K562 (cell line): ENCODE data around the gene SRMS. TPM values are rescaled to one million over a fixed set of nuclear protein-coding genes. Genes with fewer than 3 reads are reported as not detected.

Source experiments
- ESRRB ChIP-seq: fragments of 250-450 bp; sonication (Bioruptor Pico); IDR thresholded peaks from 2 replicates; pipeline ENCODE4 v1.5.0; 2020; ENCODE audit warnings: mild to moderate bottlenecking, moderate library complexity, borderline replicate concordance
- GTF2B ChIP-seq: IDR thresholded peaks from 2 replicates; pipeline ENCODE4 v1.6.1; 2011; ENCODE audit not compliant: insufficient read length; ENCODE audit errors: extremely low read depth
- HDAC1 ChIP-seq, 2 experiments: fragments of 450-650 bp; IDR thresholded peaks; 2 replicates each; pipeline ENCODE4 v1.6.1; 2016 to 2017; ENCODE audit warnings: inconsistent platforms in 1 of 2, mild to moderate bottlenecking in 1 of 2, moderate library complexity in 1 of 2
- HMGN3 ChIP-seq: IDR thresholded peaks from 2 replicates; pipeline ENCODE4 v1.6.1; 2011; ENCODE audit warnings: borderline replicate concordance, low read depth, mild to moderate bottlenecking, mixed read lengths, low read length; ENCODE audit not compliant: insufficient read length; ENCODE audit errors: extremely low read depth
- HNRNPUL1 ChIP-seq: fragments of 200-400 bp; formaldehyde crosslinking; IDR thresholded peaks from 2 replicates; pipeline ENCODE4 v1.6.1; 2017; ENCODE audit warnings: low read length
- KHSRP ChIP-seq: fragments of 450-650 bp; IDR thresholded peaks from 2 replicates; pipeline ENCODE4 v1.6.1; 2017
- MAX ChIP-seq: sonication (generic); formaldehyde crosslinking; IDR thresholded peaks from 2 replicates; pipeline ENCODE4 v1.9.0; 2022; ENCODE audit warnings: mild to moderate bottlenecking, missing genetic modification reagents
- MAZ ChIP-seq, 2 experiments: fragments of 450-650 bp in 1 of 2; sonication (generic) in 1 of 2; formaldehyde crosslinking; IDR thresholded peaks in 1 of 2; conservative IDR thresholded peaks in 1 of 2; 2 replicates each; pipeline versions ENCODE4 v1.4.0 to v1.5.0; 2020; ENCODE audit warnings: mild to moderate bottlenecking in 1 of 2, missing genetic modification reagents in 1 of 2
- MBD2 ChIP-seq: sonication (generic); IDR thresholded peaks from 2 replicates; pipeline ENCODE4 v1.6.1; 2016; ENCODE audit warnings: low read depth, borderline replicate concordance
- PTRF ChIP-seq: fragments of 450-650 bp; IDR thresholded peaks from 2 replicates; pipeline ENCODE4 v1.6.1; 2016; ENCODE audit warnings: mild to moderate bottlenecking, missing genetic modification characterization, missing compliant biosample characterization
- RCOR1 ChIP-seq, 2 experiments: IDR thresholded peaks; 2 replicates each; pipeline ENCODE4 v1.6.1; 2012; ENCODE audit warnings: low read depth in 2 of 2, low read length in 2 of 2, borderline replicate concordance in 1 of 2, improper control_type of control experiment in 1 of 2
- SMC3 ChIP-seq: conservative IDR thresholded peaks from 2 replicates; pipeline ENCODE4 v1.6.1; 2011; ENCODE audit warnings: low read depth, low read length, improper control_type of control experiment; ENCODE audit not compliant: insufficient read depth
- STAG1 ChIP-seq: sonication (generic); formaldehyde crosslinking; IDR thresholded peaks from 2 replicates; pipeline ENCODE4 v1.5.0; 2020; ENCODE audit warnings: missing genetic modification reagents, borderline replicate concordance
- TBL1XR1 ChIP-seq, 2 experiments: IDR thresholded peaks; 2 replicates each; pipeline ENCODE4 v1.6.1; 2012; ENCODE audit warnings: improper control_type of control experiment in 2 of 2, low read length in 2 of 2, mild to moderate bottlenecking in 1 of 2
- ZFPM2 ChIP-seq: fragments of 250-450 bp; sonication (Bioruptor Pico); IDR thresholded peaks from 2 replicates; pipeline ENCODE4 v1.5.1; 2022; ENCODE audit warnings: mild to moderate bottlenecking
- ZKSCAN1 ChIP-seq: fragments of 150-350 bp; IDR thresholded peaks from 2 replicates; pipeline ENCODE4 v1.6.1; 2016; ENCODE audit warnings: low read depth, low read length
- ZSCAN29 ChIP-seq: fragments of 450-650 bp; IDR thresholded peaks from 2 replicates; pipeline ENCODE4 v1.6.1; 2017
- polyA plus RNA-seq, 8 experiments: library from polyadenylated mRNA; depleted of rRNA in 4 of 8; stranded (reverse) in 5 of 8; unstranded in 3 of 8; fragments of >200 nt; fragmentation: Nextera tagmentation in 2 of 8; fragmentation: Illumina TruSeq in 1 of 8; extraction: Ambion mirVana in 2 of 8; extraction: Trizol in 1 of 8; gene quantifications; 2 replicates each; pipeline versions ENCODE4 v1.2.1 to v1.2.3, GENCODE V29; 2011 to 2014; ENCODE audit warnings: inconsistent platforms in 1 of 8, missing spikeins in 1 of 8
- total RNA-seq, 7 experiments: library from RNA; depleted of rRNA in 6 of 7; stranded (reverse); fragments of >200 nt in 6 of 7; fragmentation: Illumina TruSeq in 2 of 7; extraction: Trizol in 2 of 7; gene quantifications; 2 replicates each; pipeline versions ENCODE4 v1.2.1 to v1.2.3, GENCODE V29; 2011 to 2021; ENCODE audit warnings: low replicate concordance in 1 of 7
- TF ChIP-seq, protein P1 (sequence below), 2 experiments: fragments of 450-650 bp; IDR thresholded peaks; 2 replicates each; pipeline ENCODE4 v1.6.1; 2018; ENCODE audit warnings: mild to moderate bottlenecking in 2 of 2, low read depth in 1 of 2; ENCODE audit not compliant: partially characterized antibody in 2 of 2
- TF ChIP-seq, protein P2 (sequence below): sonication (generic); IDR thresholded peaks from 2 replicates; pipeline ENCODE4 v1.6.1; 2016
- TF ChIP-seq, protein P3 (sequence below): fragments of 250-450 bp; sonication (Bioruptor Pico); IDR thresholded peaks from 2 replicates; pipeline ENCODE4 v1.4.0; 2020

Gene SRMS
- total and polyA plus RNA-seq, 9 of the 15 experiments (the other 6 are each of a cell fraction or from before 2014, with no cell fraction given), result 0.07 TPM; not detected in 8

DNA sequence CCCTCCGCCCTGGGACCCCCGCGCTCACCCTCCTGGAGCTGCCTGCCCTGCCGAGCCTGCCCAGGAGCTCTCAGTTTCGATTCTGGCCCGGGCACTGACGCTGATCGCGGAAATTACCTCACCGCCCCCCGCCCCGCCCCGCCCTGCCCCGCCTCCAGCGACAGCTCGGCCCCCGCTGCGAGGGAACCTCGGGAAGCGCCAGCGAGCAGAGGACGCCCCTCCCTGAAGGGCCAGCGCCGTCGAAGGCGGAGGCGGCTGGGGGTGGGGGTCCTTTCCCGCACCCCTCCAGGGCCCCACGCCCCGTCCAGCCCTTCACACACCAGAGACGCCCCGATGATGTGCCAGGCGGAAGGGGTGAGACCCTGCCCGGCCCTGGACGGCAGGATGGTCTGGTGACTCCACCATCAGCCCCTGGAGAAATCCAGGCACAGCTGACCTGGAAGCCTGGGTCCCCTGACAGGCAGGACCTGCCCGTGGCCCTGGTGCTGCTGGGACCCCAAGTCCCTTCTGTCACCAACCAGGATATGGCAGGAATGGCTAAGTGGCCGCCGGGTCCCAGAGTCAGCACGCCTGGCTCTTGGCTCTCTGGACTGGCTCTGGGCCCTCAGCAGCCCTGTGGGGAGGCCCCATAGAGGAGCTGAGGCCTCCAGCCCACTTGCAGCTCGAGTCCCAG, 26.7 kb upstream of the SRMS start, which contains the start of gene HELZ2 (continued):
- TF ChIP-seq, protein P1, sequence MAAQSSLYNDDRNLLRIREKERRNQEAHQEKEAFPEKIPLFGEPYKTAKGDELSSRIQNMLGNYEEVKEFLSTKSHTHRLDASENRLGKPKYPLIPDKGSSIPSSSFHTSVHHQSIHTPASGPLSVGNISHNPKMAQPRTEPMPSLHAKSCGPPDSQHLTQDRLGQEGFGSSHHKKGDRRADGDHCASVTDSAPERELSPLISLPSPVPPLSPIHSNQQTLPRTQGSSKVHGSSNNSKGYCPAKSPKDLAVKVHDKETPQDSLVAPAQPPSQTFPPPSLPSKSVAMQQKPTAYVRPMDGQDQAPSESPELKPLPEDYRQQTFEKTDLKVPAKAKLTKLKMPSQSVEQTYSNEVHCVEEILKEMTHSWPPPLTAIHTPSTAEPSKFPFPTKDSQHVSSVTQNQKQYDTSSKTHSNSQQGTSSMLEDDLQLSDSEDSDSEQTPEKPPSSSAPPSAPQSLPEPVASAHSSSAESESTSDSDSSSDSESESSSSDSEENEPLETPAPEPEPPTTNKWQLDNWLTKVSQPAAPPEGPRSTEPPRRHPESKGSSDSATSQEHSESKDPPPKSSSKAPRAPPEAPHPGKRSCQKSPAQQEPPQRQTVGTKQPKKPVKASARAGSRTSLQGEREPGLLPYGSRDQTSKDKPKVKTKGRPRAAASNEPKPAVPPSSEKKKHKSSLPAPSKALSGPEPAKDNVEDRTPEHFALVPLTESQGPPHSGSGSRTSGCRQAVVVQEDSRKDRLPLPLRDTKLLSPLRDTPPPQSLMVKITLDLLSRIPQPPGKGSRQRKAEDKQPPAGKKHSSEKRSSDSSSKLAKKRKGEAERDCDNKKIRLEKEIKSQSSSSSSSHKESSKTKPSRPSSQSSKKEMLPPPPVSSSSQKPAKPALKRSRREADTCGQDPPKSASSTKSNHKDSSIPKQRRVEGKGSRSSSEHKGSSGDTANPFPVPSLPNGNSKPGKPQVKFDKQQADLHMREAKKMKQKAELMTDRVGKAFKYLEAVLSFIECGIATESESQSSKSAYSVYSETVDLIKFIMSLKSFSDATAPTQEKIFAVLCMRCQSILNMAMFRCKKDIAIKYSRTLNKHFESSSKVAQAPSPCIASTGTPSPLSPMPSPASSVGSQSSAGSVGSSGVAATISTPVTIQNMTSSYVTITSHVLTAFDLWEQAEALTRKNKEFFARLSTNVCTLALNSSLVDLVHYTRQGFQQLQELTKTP (IDR thresholded peaks at IDR 0.05; ENCODE audit: low read depth in 1 of 2, partially characterized antibody in 2 of 2), result no peak
- TF ChIP-seq KHSRP, result no peak
- TF ChIP-seq ZSCAN29, result no peak
- TF ChIP-seq HMGN3, result no peak
- TF ChIP-seq ESRRB (CRISPR knock-in tag), result no peak
- TF ChIP-seq ZFPM2 (CRISPR knock-in tag), result no peak
- TF ChIP-seq, protein P2, sequence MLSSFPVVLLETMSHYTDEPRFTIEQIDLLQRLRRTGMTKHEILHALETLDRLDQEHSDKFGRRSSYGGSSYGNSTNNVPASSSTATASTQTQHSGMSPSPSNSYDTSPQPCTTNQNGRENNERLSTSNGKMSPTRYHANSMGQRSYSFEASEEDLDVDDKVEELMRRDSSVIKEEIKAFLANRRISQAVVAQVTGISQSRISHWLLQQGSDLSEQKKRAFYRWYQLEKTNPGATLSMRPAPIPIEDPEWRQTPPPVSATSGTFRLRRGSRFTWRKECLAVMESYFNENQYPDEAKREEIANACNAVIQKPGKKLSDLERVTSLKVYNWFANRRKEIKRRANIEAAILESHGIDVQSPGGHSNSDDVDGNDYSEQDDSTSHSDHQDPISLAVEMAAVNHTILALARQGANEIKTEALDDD, result no peak
- TF ChIP-seq, protein P3, sequence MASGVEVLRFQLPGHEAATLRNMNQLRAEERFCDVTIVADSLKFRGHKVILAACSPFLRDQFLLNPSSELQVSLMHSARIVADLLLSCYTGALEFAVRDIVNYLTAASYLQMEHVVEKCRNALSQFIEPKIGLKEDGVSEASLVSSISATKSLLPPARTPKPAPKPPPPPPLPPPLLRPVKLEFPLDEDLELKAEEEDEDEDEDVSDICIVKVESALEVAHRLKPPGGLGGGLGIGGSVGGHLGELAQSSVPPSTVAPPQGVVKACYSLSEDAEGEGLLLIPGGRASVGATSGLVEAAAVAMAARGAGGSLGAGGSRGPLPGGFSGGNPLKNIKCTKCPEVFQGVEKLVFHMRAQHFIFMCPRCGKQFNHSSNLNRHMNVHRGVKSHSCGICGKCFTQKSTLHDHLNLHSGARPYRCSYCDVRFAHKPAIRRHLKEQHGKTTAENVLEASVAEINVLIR (CRISPR knock-in tag), result no peak
- TF ChIP-seq HNRNPUL1, result no peak
- TF ChIP-seq MAX (CRISPR knock-in tag), result peak; percentile 31
- no peak for TF ChIP-seq RCOR1 (IDR thresholded peaks at IDR 0.05; ENCODE audit: borderline replicate concordance in 1 of 2, low read depth in 2 of 2, low read length in 2 of 2)
- no peak for TF ChIP-seq STAG1 (CRISPR knock-in tag)
- TF ChIP-seq TBL1XR1 (IDR thresholded peaks at IDR 0.05; ENCODE audit: low read length in 2 of 2), result no peak
- no peak for TF ChIP-seq GTF2B
- TF ChIP-seq HDAC1 (IDR thresholded peaks at IDR 0.05), result no peak
- no peak for TF ChIP-seq MBD2
- peak; percentile 67 to 79 for TF ChIP-seq MAZ (CRISPR knock-in tag; conservative IDR thresholded peaks at IDR 0.05 in 1 of 2, IDR thresholded peaks at IDR 0.05 in 1 of 2)
- no peak for TF ChIP-seq ZKSCAN1
- TF ChIP-seq PTRF (tag), result no peak
- no peak for TF ChIP-seq SMC3
